GM18498 (cell line): ENCODE results near the gene CCDC87.
"Not testable (repeated sequence)": the region's sequence is repeated elsewhere in the genome, so short reads cannot be mapped to it uniquely, and the experiment has no call there.

Experiments used
- ATAC-seq: cut with Tn5 transposase; IDR thresholded peaks from one replicate; pipeline ENCODE4 v1.9.1; 2021; ENCODE audit warnings: mild to moderate bottlenecking, moderate library complexity; ENCODE audit not compliant: unreplicated experiment

Gene CCDC87

GRCh38 chr11:66585447-66585846 lies 7.4 kb downstream of the CCDC87 start:
- not testable (repeated sequence) for ATAC-seq

- ATAC-seq: not testable (repeated sequence)
These were observed 10.2 kb downstream of the CCDC87 start for GRCh38 chr11:66582565-66583147.

GRCh38 chr11:66581261-66581660 lies 11.6 kb downstream of the CCDC87 start:
- no peak for ATAC-seq

GRCh38 chr11:66580803-66581202 lies 12.1 kb downstream of the CCDC87 start:
- no peak for ATAC-seq

GRCh38 chr11:66579017-66579606 lies 13.8 kb downstream of the CCDC87 start:
- ATAC-seq: no peak

GRCh38 chr11:66570850-66571180 lies 22.0 kb downstream of the CCDC87 start:
- no peak for ATAC-seq

GRCh38 chr11:66570079-66570849 lies 22.6 kb downstream of the CCDC87 start:
- no peak for ATAC-seq

GRCh38 chr11:66569076-66569475 lies 23.8 kb downstream of the CCDC87 start:
- no peak for ATAC-seq

- peak; percentile 56 for ATAC-seq
These were observed 24.5 kb downstream of the CCDC87 start, which contains the start of gene CTSF for GRCh38 chr11:66568124-66568916. CTSF (minus strand) TSS chr11:66568606; CDS start chr11:66568486, 120 bp downstream.

- no peak for ATAC-seq
These were observed 25.1 kb downstream of the CCDC87 start for GRCh38 chr11:66567787-66568123.

GRCh38 chr11:66566221-66566620 lies 26.6 kb downstream of the CCDC87 start:
- no peak for ATAC-seq

- no peak for ATAC-seq
These were observed 27.9 kb downstream of the CCDC87 start for GRCh38 chr11:66564984-66565383.

- ATAC-seq: no peak
These were observed 28.3 kb downstream of the CCDC87 start for GRCh38 chr11:66564538-66564937.

- no peak for ATAC-seq
These were observed 29.0 kb downstream of the CCDC87 start for GRCh38 chr11:66563832-66564231.

- ATAC-seq: no peak
These were observed 29.8 kb downstream of the CCDC87 start for GRCh38 chr11:66562907-66563583.

- ATAC-seq: no peak
These were observed 30.6 kb downstream of the CCDC87 start for GRCh38 chr11:66562275-66562674.

- no peak for ATAC-seq
These were observed 31.0 kb downstream of the CCDC87 start for GRCh38 chr11:66561975-66562248.

- ATAC-seq: no peak
These were observed 31.5 kb downstream of the CCDC87 start for GRCh38 chr11:66561178-66561974.

GRCh38 chr11:66559866-66560676 lies 32.8 kb downstream of the CCDC87 start:
- ATAC-seq: no peak
